HG03159 (cell line): ENCODE measurements around the gene DPH7.
"Not testable (repeated sequence)": the region's sequence is repeated elsewhere in the genome, so short reads cannot be mapped to it uniquely, and the experiment has no call there.

ENCODE experiments used
- ATAC-seq: cut with Tn5 transposase; IDR thresholded peaks from one replicate; pipeline ENCODE4 v1.9.1; 2021; ENCODE audit warnings: mild to moderate bottlenecking, moderate library complexity; ENCODE audit not compliant: unreplicated experiment

Gene DPH7

GRCh38 chr9:137606734-137607138 is 28.0 kb upstream of the DPH7 start:
- ATAC-seq: no peak

GRCh38 chr9:137606005-137606621 is 27.4 kb upstream of the DPH7 start:
- ATAC-seq: peak; percentile 13

GRCh38 chr9:137605121-137606004 is 26.6 kb upstream of the DPH7 start, which contains the start of gene ARRDC1:
Gene ARRDC1 (plus strand): TSS chr9:137605686. CDS start chr9:137605718, 32 bp downstream.
- ATAC-seq: peak; percentile 65

DNA sequence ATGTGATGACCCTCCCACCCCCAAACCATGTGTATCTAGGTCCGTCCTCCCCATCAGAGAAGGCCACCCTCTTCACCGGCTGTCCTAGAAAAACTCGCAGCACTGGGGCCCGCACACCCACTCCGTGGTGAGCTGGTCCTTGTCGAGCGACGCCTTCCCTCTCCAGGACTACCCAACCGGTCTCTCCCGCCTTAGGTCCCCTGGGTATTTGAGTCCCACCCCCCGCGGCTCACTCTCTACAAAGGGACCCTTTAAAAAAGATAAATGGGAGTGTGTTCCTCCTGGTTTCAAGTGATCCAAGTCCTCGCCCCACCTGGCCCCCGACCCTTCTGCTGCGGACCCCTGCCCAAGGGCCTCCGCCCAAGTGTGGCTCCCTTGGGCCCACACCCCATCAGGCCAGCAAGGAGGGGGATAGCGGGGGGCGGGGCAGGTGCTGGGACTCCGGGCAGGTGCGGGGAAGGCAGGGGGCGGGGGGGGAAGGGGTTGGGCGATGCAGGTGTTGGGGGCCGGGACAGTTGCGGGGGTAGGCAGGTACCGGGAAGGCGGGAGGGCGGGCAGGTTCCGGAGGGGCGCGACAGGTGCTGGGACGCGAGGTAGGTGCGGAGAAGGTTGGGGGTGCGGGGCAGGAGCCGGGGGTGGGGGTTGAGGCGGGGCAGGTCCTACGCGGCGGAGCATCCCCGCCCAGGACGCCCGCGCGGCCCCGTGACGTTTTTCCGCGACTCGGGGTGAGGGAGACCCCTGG is 25.8 kb upstream of the DPH7 start:
- ATAC-seq: no peak

- ATAC-seq: no peak
Observed at GRCh38 chr9:137603879-137604278, 25.2 kb upstream of the DPH7 start.

DNA sequence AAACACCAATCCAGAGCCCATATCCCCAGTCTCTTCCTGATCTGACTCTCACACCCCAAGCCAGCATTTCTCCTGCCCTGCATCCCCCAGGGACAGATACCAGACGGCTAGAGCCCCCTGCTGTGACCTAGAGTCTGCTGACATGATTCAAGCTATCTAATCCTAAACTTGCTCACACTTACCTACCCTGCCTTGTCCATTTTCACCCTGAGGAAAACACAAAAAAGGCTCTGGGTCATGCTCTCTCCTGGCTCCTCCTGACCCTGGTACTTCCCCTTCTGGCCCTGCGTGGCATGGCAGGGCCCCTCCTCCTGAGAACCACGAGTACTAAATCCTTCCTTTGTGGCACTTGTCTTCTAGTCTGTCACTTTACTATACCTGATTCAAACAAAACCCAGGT is 23.9 kb upstream of the DPH7 start:
- ATAC-seq: no peak

- no peak for ATAC-seq
Observed at GRCh38 chr9:137598943-137599342, 20.2 kb upstream of the DPH7 start.

DNA sequence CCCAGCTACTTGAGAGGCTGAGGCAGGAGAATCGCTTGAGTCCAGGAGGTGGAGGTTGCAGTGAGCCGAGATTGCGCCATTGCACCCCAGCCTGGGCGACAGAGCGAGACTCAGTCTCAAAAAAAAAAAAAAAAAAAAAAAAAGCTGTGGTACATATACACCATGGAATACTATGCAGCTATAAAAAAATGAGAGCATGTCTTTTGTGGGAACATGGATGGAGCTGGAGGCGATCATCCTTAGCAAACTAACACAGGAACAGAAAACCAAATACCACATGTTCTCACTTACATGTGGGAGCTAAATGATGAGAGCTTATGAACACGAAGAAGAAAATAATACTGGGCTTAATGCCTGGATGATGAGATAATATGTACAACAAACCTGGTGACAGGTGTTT is 17.9 kb upstream of the DPH7 start:
- ATAC-seq: not testable (repeated sequence)

DNA sequence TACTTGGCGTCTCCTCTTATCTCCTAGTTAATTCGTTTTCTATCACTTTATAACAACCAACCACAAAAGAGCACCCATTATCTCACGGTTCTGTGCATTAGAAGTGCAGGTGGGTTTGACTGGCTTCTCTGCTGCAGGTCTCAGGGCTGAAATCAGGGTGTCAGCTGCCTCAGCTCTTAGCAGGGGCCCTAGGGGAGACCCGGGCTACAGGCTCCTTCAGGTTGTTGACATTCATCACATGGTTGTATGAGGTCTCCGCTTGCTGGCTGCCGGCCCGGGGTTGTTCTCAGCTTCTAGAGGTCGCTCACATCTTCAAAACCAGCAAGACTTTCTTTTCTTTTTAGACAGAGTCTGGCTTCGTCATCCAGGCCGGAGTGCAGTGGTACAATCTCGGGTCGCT is 14.5 kb upstream of the DPH7 start:
- ATAC-seq: no peak

GRCh38 chr9:137592767-137593166 is 14.0 kb upstream of the DPH7 start:
- ATAC-seq: no peak

DNA sequence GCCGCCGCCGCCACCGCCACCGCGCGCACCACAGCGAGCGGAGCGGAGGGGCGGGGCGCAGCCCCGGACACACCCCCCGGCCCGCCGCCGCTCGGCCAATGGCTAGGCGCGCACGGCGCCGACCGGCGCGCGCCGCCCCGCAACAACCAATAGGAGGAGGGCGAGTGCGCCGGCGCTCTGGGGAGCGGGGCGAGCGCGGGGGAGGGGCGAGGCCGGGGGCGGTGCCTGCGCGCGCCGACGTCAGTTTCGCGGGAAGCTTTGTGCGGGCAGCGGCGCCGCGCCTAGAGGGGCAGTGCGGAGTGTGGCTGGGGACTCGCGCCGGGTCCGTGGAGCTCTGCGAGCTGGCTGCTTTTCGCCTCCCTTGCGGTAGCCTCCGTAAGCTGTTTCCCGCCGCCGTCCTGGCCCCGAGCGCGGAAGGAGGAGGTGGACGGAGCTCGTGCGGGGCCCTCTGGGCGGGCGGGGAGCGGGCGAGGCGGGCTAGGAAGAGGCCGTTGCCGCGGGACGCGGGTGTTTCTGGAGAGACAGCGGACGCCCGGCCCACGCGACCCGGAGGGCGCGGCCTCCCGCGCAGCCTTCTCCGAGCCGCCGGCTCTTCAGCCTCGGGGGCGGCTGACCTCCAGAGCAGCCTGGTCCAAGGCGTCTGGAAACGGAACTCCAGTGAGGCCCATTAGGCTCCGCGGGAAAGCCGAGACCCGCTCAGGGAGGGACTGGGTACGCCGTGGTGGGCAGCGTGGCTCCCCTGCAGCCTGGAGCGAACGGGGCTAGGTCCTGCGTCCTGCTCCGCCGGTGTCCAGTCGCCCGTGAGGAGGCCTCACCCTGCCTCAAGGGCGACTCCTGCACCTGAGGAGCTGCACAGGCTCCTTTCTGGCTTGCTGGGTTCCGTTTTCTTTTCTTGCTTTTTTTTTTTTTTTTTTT is 12.0 kb upstream of the DPH7 start, which contains the start of gene ZMYND19:
Gene ZMYND19, minus strand, starts transcription at position 44 of the 915 bp plus-strand sequence. CDS start 249 bp downstream, outside the sequence.
- peak; percentile 80 for ATAC-seq

DNA sequence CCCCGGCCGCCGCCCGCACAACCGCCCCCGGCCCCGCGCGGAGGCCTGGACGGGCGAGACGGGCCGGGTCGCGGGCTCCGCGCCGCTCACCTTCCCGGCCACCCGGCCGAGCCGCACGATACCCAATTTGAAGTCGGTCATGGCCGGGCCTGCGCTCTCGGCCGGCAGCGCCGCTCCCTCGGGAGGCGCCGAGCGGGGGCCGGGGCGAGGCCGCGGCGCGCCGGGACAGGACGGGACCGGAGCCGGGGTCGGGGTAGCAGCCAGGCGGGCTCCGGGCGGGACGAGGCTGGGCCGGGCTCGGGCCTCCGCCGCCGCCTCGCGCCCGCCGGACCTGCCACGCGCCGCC is 11.4 kb upstream of the DPH7 start:
- ATAC-seq: peak; percentile 20

GRCh38 chr9:137589441-137590122 is 10.9 kb upstream of the DPH7 start:
- ATAC-seq: peak; percentile 29

DNA sequence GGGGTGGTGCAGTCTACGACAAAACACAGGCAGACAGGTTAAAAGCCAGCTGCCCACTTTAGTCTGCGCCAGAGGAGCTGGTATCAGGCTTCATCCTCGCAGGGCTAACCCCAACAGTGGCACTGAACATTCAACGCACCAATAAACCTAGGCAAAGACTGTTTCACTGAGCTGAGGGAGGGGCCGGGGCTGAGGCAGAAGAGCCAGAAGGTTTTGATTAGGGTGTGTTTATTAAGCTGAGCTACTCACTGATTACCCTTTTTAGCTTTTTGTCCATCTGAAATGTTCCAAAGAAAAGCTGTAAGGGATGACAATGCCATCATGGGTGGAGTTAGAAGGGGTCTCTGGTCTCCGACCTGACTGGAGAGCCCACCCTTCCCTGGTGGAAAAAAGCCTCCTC is 10.2 kb upstream of the DPH7 start:
- ATAC-seq: no peak

- no peak for ATAC-seq
Observed at GRCh38 chr9:137588311-137588710, 9.6 kb upstream of the DPH7 start.

DNA sequence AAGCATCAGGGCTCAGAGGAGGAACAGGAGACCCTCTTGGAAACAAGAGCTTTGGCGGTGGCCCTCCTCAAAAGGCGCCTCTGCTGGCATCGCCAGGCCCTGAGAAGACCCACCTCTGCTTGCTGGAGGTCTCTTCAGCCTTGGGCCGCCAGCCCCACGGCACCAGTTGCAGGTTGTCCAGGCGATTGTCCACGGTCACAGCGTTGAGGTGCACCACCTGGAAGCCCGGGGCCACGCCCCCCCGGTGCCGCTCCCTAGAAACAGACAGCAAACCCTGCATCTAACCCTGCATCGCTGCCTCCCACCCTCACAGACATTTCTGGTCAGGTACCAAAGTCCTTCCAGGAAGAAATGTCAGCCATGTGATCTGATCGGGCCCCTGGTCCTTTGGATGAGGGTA is 8.1 kb upstream of the DPH7 start:
- no peak for ATAC-seq

- no peak for ATAC-seq
Observed at GRCh38 chr9:137583957-137584356, 5.2 kb upstream of the DPH7 start.

DNA sequence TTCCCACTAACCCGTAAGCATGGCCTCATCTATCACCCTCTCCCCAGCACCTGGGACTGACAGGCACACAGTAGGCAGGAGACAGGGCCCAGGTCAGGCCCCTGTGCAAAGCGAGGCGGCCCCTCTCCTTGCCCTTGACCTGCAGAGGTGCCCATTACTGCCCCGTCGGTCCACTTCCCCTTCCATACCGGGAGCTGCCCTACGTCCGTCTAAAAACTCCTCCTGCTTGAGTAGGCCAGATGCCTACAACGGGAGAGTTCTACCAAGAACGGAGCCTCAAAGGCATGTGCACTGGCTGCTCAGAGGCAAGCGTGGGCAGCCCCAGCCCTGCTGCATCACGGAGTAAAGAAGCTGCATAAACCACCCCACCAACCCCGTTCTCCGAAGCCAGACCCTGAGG is 4.6 kb upstream of the DPH7 start:
- ATAC-seq: no peak

GRCh38 chr9:137582286-137582860 is 3.6 kb upstream of the DPH7 start:
- no peak for ATAC-seq
